ENCODE data around the gene OR2F2.

The OR2F2 gene

GRCh38 chr7:143902332-143902899 lies 32.6 kb upstream of the OR2F2 start:
- H3K4me3 ChIP-seq (ENCODE audit: low read depth, low read length), result peak overlapping the region; percentile 88
- DNase-seq (ENCODE audit: low read depth), result no peak
- in situ Hi-C loops (cut with HindIII; ENCODE audit: low sequenced_read_pairs), result no loop called here
- no peak for TF ChIP-seq CTCF (IDR thresholded peaks at IDR 0.05; ENCODE audit: low read depth, low read length, missing control alignments)

GRCh38 chr7:143905509-143905908 lies 29.5 kb upstream of the OR2F2 start:
- in situ Hi-C loops (cut with HindIII; ENCODE audit: low sequenced_read_pairs), result no loop called here
- TF ChIP-seq CTCF (IDR thresholded peaks at IDR 0.05; ENCODE audit: low read depth, low read length, missing control alignments), result no peak
- DNase-seq (ENCODE audit: low read depth), result no peak
- H3K4me3 ChIP-seq (ENCODE audit: low read depth, low read length), result no peak overlapping the region

- no peak for TF ChIP-seq CTCF (IDR thresholded peaks at IDR 0.05; ENCODE audit: low read depth, low read length, missing control alignments)
- H3K4me3 ChIP-seq (ENCODE audit: low read depth, low read length), result no peak overlapping the region
- DNase-seq (ENCODE audit: low read depth), result no peak
- in situ Hi-C loops (cut with HindIII; ENCODE audit: low sequenced_read_pairs), result no loop called here
These were observed 28.9 kb upstream of the OR2F2 start for GRCh38 chr7:143906151-143906550.

GRCh38 chr7:143906895-143907294 lies 28.1 kb upstream of the OR2F2 start:
- H3K4me3 ChIP-seq (ENCODE audit: low read depth, low read length), result no peak overlapping the region
- TF ChIP-seq CTCF (IDR thresholded peaks at IDR 0.05; ENCODE audit: low read depth, low read length, missing control alignments), result no peak
- in situ Hi-C loops (cut with HindIII; ENCODE audit: low sequenced_read_pairs), result no loop called here
- DNase-seq (ENCODE audit: low read depth), result no peak

GRCh38 chr7:143908120-143908519 lies 26.9 kb upstream of the OR2F2 start:
- in situ Hi-C loops (cut with HindIII; ENCODE audit: low sequenced_read_pairs), result no loop called here
- no peak for TF ChIP-seq CTCF (IDR thresholded peaks at IDR 0.05; ENCODE audit: low read depth, low read length, missing control alignments)
- no peak overlapping the region for H3K4me3 ChIP-seq (ENCODE audit: low read depth, low read length)
- DNase-seq (ENCODE audit: low read depth), result no peak

GRCh38 chr7:143909863-143910262 lies 25.2 kb upstream of the OR2F2 start:
- in situ Hi-C loops (cut with HindIII; ENCODE audit: low sequenced_read_pairs), result no loop called here
- no peak for TF ChIP-seq CTCF (IDR thresholded peaks at IDR 0.05; ENCODE audit: low read depth, low read length, missing control alignments)
- no peak for DNase-seq (ENCODE audit: low read depth)
- H3K4me3 ChIP-seq (ENCODE audit: low read depth, low read length), result no peak overlapping the region
